Activated CD8-positive, alpha-beta T cell treated with anti-CD3 and anti-CD28 coated beads, Interleukin-2, amount 10 ng/mL, durations not matched to agents 7 days and 5 days (primary cell): ENCODE data around the gene TP73. TPM values are rescaled to one million over a fixed set of nuclear protein-coding genes. Genes with fewer than 3 reads are reported as not detected.

Experiments
- ATAC-seq: fragments of 150-1000 bp; cut with Tn5 transposase; one replicate; pipeline ENCODE4 v1.10.0; 2021; ENCODE audit warnings: moderate library complexity
- CTCF ChIA-PET: fragments of 350-600 bp; sonication (Branson Sonifier 250); formaldehyde crosslinking; loops from one replicate; lab custom pipeline; 2021; ENCODE audit warnings: antibody characterized with exemption; lab: Charles Lee
- POLR2A ChIA-PET: fragments of 350-600 bp; sonication (Branson Sonifier 250); formaldehyde crosslinking; loops from one replicate; lab custom pipeline; 2021; ENCODE audit warnings: antibody characterized with exemption; lab: Charles Lee
- DNase-seq: peaks from one replicate; pipeline ENCODE4 v3.0.0-alpha.2; 2020
- H3K27ac Mint-ChIP-seq: one replicate; pipeline ENCODE4 v1.8.0; 2021; ENCODE audit warnings: mild to moderate bottlenecking, mixed read lengths
- H3K27me3 Mint-ChIP-seq: one replicate; pipeline ENCODE4 v1.8.0; 2021; ENCODE audit warnings: low read depth, mixed read lengths
- H3K36me3 Mint-ChIP-seq: one replicate; pipeline ENCODE4 v1.8.0; 2021; ENCODE audit warnings: low read depth, mixed read lengths
- H3K4me1 Mint-ChIP-seq: one replicate; pipeline ENCODE4 v1.8.0; 2021; ENCODE audit warnings: low read depth, mixed read lengths
- H3K4me3 Mint-ChIP-seq: one replicate; pipeline ENCODE4 v1.8.0; 2021; ENCODE audit warnings: mild to moderate bottlenecking, mixed read lengths
- H3K9me3 Mint-ChIP-seq: one replicate; pipeline ENCODE4 v1.8.0; 2022; ENCODE audit warnings: mixed read lengths; ENCODE audit not compliant: insufficient read depth
- total RNA-seq, 2 experiments: library from RNA; stranded (reverse); gene quantifications; one replicate each; pipeline ENCODE4 v1.2.3, GENCODE V29; 2021

Gene TP73
- total RNA-seq, 2 experiments from 2014 or later = 1.3 to 1.4 TPM

GRCh38 chr1:3770047-3770765 is 117.9 kb downstream of the TP73 start:
- no peaks in the 10 kb centered on the region for H3K36me3 Mint-ChIP-seq
- peaks cover 6% of the 10 kb centered on the region for H3K4me1 Mint-ChIP-seq
- ATAC-seq (no peak), DNase-seq (no peak)
- no peaks in the 10 kb centered on the region for H3K27me3 Mint-ChIP-seq
- no peaks in the 10 kb centered on the region for H3K9me3 Mint-ChIP-seq
- no peak overlapping the region for H3K4me3 Mint-ChIP-seq
- ChIA-PET CTCF (interaction anchor here (1.4 to 1.7 kb wide), 3 partner anchors 9 to 31 kb away, joined by 3 to 4 read pairs (median 4); no protein-coding TSS in a partner anchor), POLR2A (no interaction called here)
- H3K27ac Mint-ChIP-seq = no peak overlapping the region

- Mint-ChIP-seq H3K4me3 (peak overlapping the region; percentile 56), H3K36me3 (no peaks in the 10 kb centered on the region), H3K27me3 (no peaks in the 10 kb centered on the region), H3K27ac (no peak overlapping the region), H3K9me3 (no peaks in the 10 kb centered on the region), H3K4me1 (peaks cover 6% of the 10 kb centered on the region)
- DNase-seq (no peak), ATAC-seq (no peak)
- ChIA-PET POLR2A (no interaction called here), CTCF (interaction anchor here (1.4 kb wide), 1 partner anchor 30 kb away, joined by 3 read pairs; no protein-coding TSS in a partner anchor)
These were observed 119.1 kb downstream of the TP73 start for GRCh38 chr1:3771108-3772026.

GRCh38 chr1:3772027-3772714 is 119.9 kb downstream of the TP73 start:
- peaks cover 6% of the 10 kb centered on the region for H3K4me1 Mint-ChIP-seq
- H3K27me3 Mint-ChIP-seq = no peaks in the 10 kb centered on the region
- ChIA-PET CTCF (no interaction called here), POLR2A (no interaction called here)
- ATAC-seq = peak; percentile 83
- peak; percentile 90 for DNase-seq
- no peaks in the 10 kb centered on the region for H3K9me3 Mint-ChIP-seq
- no peak overlapping the region for H3K27ac Mint-ChIP-seq
- peak overlapping the region; percentile 56 for H3K4me3 Mint-ChIP-seq
- H3K36me3 Mint-ChIP-seq = no peaks in the 10 kb centered on the region

- Mint-ChIP-seq H3K4me1 (peaks cover 6% of the 10 kb centered on the region), H3K4me3 (peak within 1 kb of the TSS; percentile 56), H3K27ac (no peak within 1 kb of the TSS), H3K27me3 (no peaks in the 10 kb centered on the region), H3K36me3 (no peaks in the 10 kb centered on the region), H3K9me3 (no peaks in the 10 kb centered on the region)
- ATAC-seq (no peak), DNase-seq (no peak)
- POLR2A ChIA-PET = interaction anchor here (1.6 kb wide), 1 partner anchor 23 kb away, joined by 8 read pairs; the partner anchor contains the start of gene LRRC47
- CTCF ChIA-PET = interaction anchor here (1.3 kb wide), 1 partner anchor 29 kb away, joined by 4 read pairs; no protein-coding TSS in a partner anchor
These were observed 120.6 kb downstream of the TP73 start, which contains the start of gene SMIM1 for GRCh38 chr1:3772715-3773571. Gene SMIM1, plus strand, starts transcription at chr1:3772749. Its CDS starts 2,625 bp downstream, at chr1:3775374.

GRCh38 chr1:3773572-3774275 is 121.4 kb downstream of the TP73 start:
- ChIA-PET POLR2A (interaction anchor here (1.6 kb wide), 1 partner anchor 23 kb away, joined by 8 read pairs; the partner anchor contains the start of gene LRRC47), CTCF (interaction anchor here (1.3 kb wide), 1 partner anchor 28 kb away, joined by 4 read pairs; no protein-coding TSS in a partner anchor)
- peaks cover 6% of the 10 kb centered on the region for H3K4me1 Mint-ChIP-seq
- no peak for DNase-seq
- no peak overlapping the region for H3K27ac Mint-ChIP-seq
- no peaks in the 10 kb centered on the region for H3K27me3 Mint-ChIP-seq
- no peaks in the 10 kb centered on the region for H3K9me3 Mint-ChIP-seq
- no peaks in the 10 kb centered on the region for H3K36me3 Mint-ChIP-seq
- H3K4me3 Mint-ChIP-seq = no peak overlapping the region
- no peak for ATAC-seq

- Mint-ChIP-seq H3K27me3 (no peaks in the 10 kb centered on the region), H3K9me3 (no peaks in the 10 kb centered on the region), H3K4me1 (peaks cover 6% of the 10 kb centered on the region), H3K36me3 (peaks cover 3% of the 10 kb centered on the region), H3K4me3 (no peak overlapping the region), H3K27ac (no peak overlapping the region)
- ChIA-PET POLR2A (interaction anchor here (1.6 kb wide), 1 partner anchor 22 kb away, joined by 8 read pairs; the partner anchor contains the start of gene LRRC47), CTCF (interaction anchor here (1.3 kb wide), 1 partner anchor 28 kb away, joined by 4 read pairs; no protein-coding TSS in a partner anchor)
- DNase-seq (no peak), ATAC-seq (no peak)
These were observed 122.1 kb downstream of the TP73 start for GRCh38 chr1:3774276-3774945.

GRCh38 chr1:3774946-3775489 is 122.7 kb downstream of the TP73 start:
- DNase-seq = no peak
- POLR2A ChIA-PET = no interaction called here
- Mint-ChIP-seq H3K36me3 (peaks cover 8% of the 10 kb centered on the region), H3K4me1 (peaks cover 6% of the 10 kb centered on the region), H3K4me3 (no peak overlapping the region), H3K9me3 (no peaks in the 10 kb centered on the region), H3K27ac (no peak overlapping the region), H3K27me3 (no peaks in the 10 kb centered on the region)
- CTCF ChIA-PET = interaction anchor here (1.0 to 2.7 kb wide), 5 partner anchors 18 to 83 kb away, joined by 3 to 13 read pairs (median 9); partner anchors contain the start of gene LRRC47
- ATAC-seq = no peak

GRCh38 chr1:3775490-3776230 is 123.3 kb downstream of the TP73 start:
- POLR2A ChIA-PET = no interaction called here
- DNase-seq (peak; percentile 62), ATAC-seq (peak; percentile 25)
- Mint-ChIP-seq H3K27me3 (no peaks in the 10 kb centered on the region), H3K27ac (no peak overlapping the region), H3K4me3 (no peak overlapping the region), H3K4me1 (peaks cover 6% of the 10 kb centered on the region), H3K9me3 (no peaks in the 10 kb centered on the region), H3K36me3 (peaks cover 13% of the 10 kb centered on the region)
- CTCF ChIA-PET = interaction anchor here (0.5 to 2.7 kb wide), 9 partner anchors 8 to 138 kb away, joined by 3 to 13 read pairs (median 4); partner anchors contain the start of gene LRRC47
